Suprapubic skin (tissue), 3 donors: ENCODE data around the gene C2orf49.
"Not testable (repeated sequence)": the region's sequence is repeated elsewhere in the genome, so short reads cannot be mapped to it uniquely, and the experiment has no call there.

ENCODE experiments used
- CTCF ChIP-seq, 2 donors: fragments of 200-600 bp in 1 of 2; fragments of 450-650 bp in 1 of 2; sonication (generic) in 1 of 2; IDR thresholded peaks; one replicate each; pipeline ENCODE4 v1.5.1; 2016 to 2019; ENCODE audit warnings: antibody characterized with exemption in 2 of 2, mild to moderate bottlenecking in 1 of 2, moderate library complexity in 1 of 2
- POLR2A ChIP-seq, 2 donors: fragments of 450-650 bp; IDR thresholded peaks; one replicate each; pipeline ENCODE4 v1.6.1; 2017; ENCODE audit warnings: antibody characterized with exemption in 2 of 2, mild to moderate bottlenecking in 2 of 2, moderate library complexity in 2 of 2

GRCh38 chr2:105327271-105327670, 10.1 kb upstream of the C2orf49 start:
- not testable (repeated sequence) for TF ChIP-seq CTCF, POLR2A (IDR thresholded peaks at IDR 0.05)
